Fibroblast of lung (primary cell): ENCODE measurements around the gene GRAP2. TPM values are rescaled to one million over a fixed set of nuclear protein-coding genes. Genes with fewer than 3 reads are reported as not detected.

Experiments used
- DNase-seq, 2 donors: peaks; one replicate each; pipeline versions ENCODE4 v3.0.0 to v3.0.0-alpha.2; 2010; ENCODE audit warnings: low read depth in 2 of 2
- H2AFZ ChIP-seq: 2 replicates; pipeline ENCODE4 v1.5.1; 2012; ENCODE audit warnings: low read length, control low read depth, inconsistent platforms
- H3K27ac ChIP-seq: 2 replicates; pipeline ENCODE4 v1.5.1; 2011; ENCODE audit warnings: low read length, control low read depth; ENCODE audit not compliant: insufficient read depth
- H3K27me3 ChIP-seq: 2 replicates; pipeline ENCODE4 v1.5.1; 2011; ENCODE audit warnings: mild to moderate bottlenecking, low read length; ENCODE audit not compliant: control insufficient read depth, insufficient read depth
- H3K36me3 ChIP-seq: 2 replicates; pipeline ENCODE4 v1.5.1; 2011; ENCODE audit warnings: low read length; ENCODE audit not compliant: control insufficient read depth, insufficient read depth
- H3K4me1 ChIP-seq: 2 replicates; pipeline ENCODE4 v1.5.1; 2011; ENCODE audit warnings: low read length; ENCODE audit not compliant: control insufficient read depth, insufficient read depth; ENCODE audit errors: extremely low read depth
- H3K4me2 ChIP-seq: 2 replicates; pipeline ENCODE4 v1.5.1; 2011; ENCODE audit warnings: low read length, control low read depth; ENCODE audit not compliant: insufficient read depth; ENCODE audit errors: extremely low read depth
- H3K4me3 ChIP-seq, 4 experiments: fragments of 200-600 bp in 1 of 4; sonication (generic) in 1 of 4; replicated peaks in 1 of 4; 2 replicates each; pipeline ENCODE4 v1.5.1; 2011 to 2016; ENCODE audit warnings: low read length in 4 of 4, low read depth in 3 of 4, mild to moderate bottlenecking in 3 of 4, control low read depth in 2 of 4, inconsistent platforms in 1 of 4, mixed read lengths in 1 of 4; ENCODE audit not compliant: insufficient read depth in 1 of 4; ENCODE audit errors: control extremely low read depth in 1 of 4
- H3K79me2 ChIP-seq: 2 replicates; pipeline ENCODE4 v1.5.1; 2012; ENCODE audit warnings: mild to moderate bottlenecking, low read length, inconsistent platforms; ENCODE audit not compliant: control insufficient read depth, insufficient read depth
- H3K9ac ChIP-seq: 2 replicates; pipeline ENCODE4 v1.5.1; 2011; ENCODE audit warnings: mild to moderate bottlenecking, low read length, control low read depth; ENCODE audit not compliant: insufficient read depth
- H3K9me3 ChIP-seq: 2 replicates; pipeline ENCODE4 v1.5.1; 2012; ENCODE audit warnings: low read depth, low read length; ENCODE audit not compliant: control insufficient read depth, insufficient read depth
- H4K20me1 ChIP-seq: 2 replicates; pipeline ENCODE4 v1.5.1; 2011; ENCODE audit warnings: low read length; ENCODE audit not compliant: control insufficient read depth, insufficient read depth; ENCODE audit errors: extremely low read depth
- CTCF ChIP-seq, 2 donors: IDR thresholded peaks in 1 of 2; conservative IDR thresholded peaks in 1 of 2; 1 replicate in 1 of 2; 2 replicates in 1 of 2; pipeline ENCODE4 v1.5.1; 2011 to 2012; ENCODE audit warnings: low read length in 2 of 2, control low read depth in 1 of 2, inconsistent platforms in 1 of 2, low read depth in 1 of 2, mild to moderate bottlenecking in 1 of 2
- EZH2 ChIP-seq: IDR thresholded peaks from 2 replicates; pipeline ENCODE4 v1.5.1; 2012; ENCODE audit warnings: low read length, control low read depth, mild to moderate bottlenecking; ENCODE audit errors: missing control alignments
- polyA plus RNA-seq, 2 donors: library from polyadenylated mRNA; depleted of rRNA in 1 of 2; stranded (reverse) in 1 of 2; unstranded in 1 of 2; fragments of >200 nt; gene quantifications; 2 replicates each; pipeline ENCODE4 v1.2.1, GENCODE V29; 2011 to 2012; ENCODE audit warnings: missing spikeins in 1 of 2
- total RNA-seq: library from RNA; depleted of rRNA; stranded (reverse); fragments of >200 nt; gene quantifications from 2 replicates; pipeline ENCODE4 v1.2.1, GENCODE V29; 2014

Gene GRAP2
- total and polyA plus RNA-seq, 2 donors (not counting 1 experiment from before 2014, with no cell fraction given): not detected

GRCh38 chr22:39893526-39893925, 7.4 kb upstream of the GRAP2 start, which contains the start of gene ENTHD1:
Gene ENTHD1, minus strand, starts transcription at chr22:39893760. Its CDS starts 6,012 bp downstream, at chr22:39887748.
- Histone ChIP-seq H3K9ac (no peak within 1 kb of the TSS), H2AFZ (no peak within 1 kb of the TSS), H3K79me2 (no peaks in the 10 kb centered on the region), H3K4me3 (no peak within 1 kb of the TSS), H3K36me3 (no peaks in the 10 kb centered on the region), H3K9me3 (no peaks in the 10 kb centered on the region), H3K4me1 (no peaks in the 10 kb centered on the region), H3K4me2 (no peak within 1 kb of the TSS), H3K27me3 (peaks cover 4% of the 10 kb centered on the region), H3K27ac (no peak within 1 kb of the TSS), H4K20me1 (no peaks in the 10 kb centered on the region)
- TF ChIP-seq EZH2: no peak
- TF ChIP-seq CTCF (conservative IDR thresholded peaks at IDR 0.05 in 1 of 2, IDR thresholded peaks at IDR 0.05 in 1 of 2; ENCODE audit: low read depth in 1 of 2, low read length in 2 of 2): no peak
- no peak for DNase-seq

- no peak overlapping the region for H3K4me2 ChIP-seq
- no peaks in the 10 kb centered on the region for H3K9me3 ChIP-seq
- H4K20me1 ChIP-seq: no peaks in the 10 kb centered on the region
- H2AFZ ChIP-seq: no peak overlapping the region
- H3K4me1 ChIP-seq: no peaks in the 10 kb centered on the region
- no peak for DNase-seq
- no peaks in the 10 kb centered on the region for H3K79me2 ChIP-seq
- H3K36me3 ChIP-seq: no peaks in the 10 kb centered on the region
- no peak overlapping the region for H3K4me3 ChIP-seq
- no peak overlapping the region for H3K27ac ChIP-seq
- no peak overlapping the region for H3K9ac ChIP-seq
- peaks cover 6% of the 10 kb centered on the region for H3K27me3 ChIP-seq
- TF ChIP-seq CTCF (conservative IDR thresholded peaks at IDR 0.05 in 1 of 2, IDR thresholded peaks at IDR 0.05 in 1 of 2; ENCODE audit: low read depth in 1 of 2, low read length in 2 of 2): no peak
- no peak for TF ChIP-seq EZH2
Observed at GRCh38 chr22:39894554-39895092, 6.3 kb upstream of the GRAP2 start.

- H3K79me2 ChIP-seq: no peaks in the 10 kb centered on the region
- H3K36me3 ChIP-seq: no peaks in the 10 kb centered on the region
- no peak overlapping the region for H2AFZ ChIP-seq
- no peak overlapping the region for H3K27ac ChIP-seq
- H3K27me3 ChIP-seq: peaks cover 6% of the 10 kb centered on the region
- no peaks in the 10 kb centered on the region for H3K9me3 ChIP-seq
- H4K20me1 ChIP-seq: no peaks in the 10 kb centered on the region
- no peak overlapping the region for H3K9ac ChIP-seq
- no peak for DNase-seq
- no peak overlapping the region for H3K4me2 ChIP-seq
- no peak for TF ChIP-seq CTCF (conservative IDR thresholded peaks at IDR 0.05 in 1 of 2, IDR thresholded peaks at IDR 0.05 in 1 of 2; ENCODE audit: low read depth in 1 of 2, low read length in 2 of 2)
- no peak for TF ChIP-seq EZH2
- no peak overlapping the region for H3K4me3 ChIP-seq
- H3K4me1 ChIP-seq: no peaks in the 10 kb centered on the region
Observed at GRCh38 chr22:39895682-39896081, 5.2 kb upstream of the GRAP2 start.
